CD14-positive monocyte (primary cell): Measurements from ENCODE around the gene ITGB6. TPM values are rescaled to one million over a fixed set of nuclear protein-coding genes. Genes with fewer than 3 reads are reported as not detected.

Experiments used
- DNase-seq, 3 donors: peaks; one replicate each; pipeline ENCODE4 v3.0.0-alpha.2; 2011 to 2022
- H2AFZ ChIP-seq: 2 replicates; pipeline ENCODE4 v1.6.0; 2012; ENCODE audit warnings: mild to moderate bottlenecking, low read depth, low read length, inconsistent platforms; ENCODE audit not compliant: insufficient read depth, poor library complexity, severe bottlenecking
- H3K27ac ChIP-seq, 2 donors: 1 replicate in 1 of 2; 2 replicates in 1 of 2; pipeline ENCODE4 v1.5.1; 2012 to 2013; ENCODE audit warnings: low read length in 2 of 2, control low read depth in 1 of 2, inconsistent platforms in 1 of 2, low read depth in 1 of 2, mild to moderate bottlenecking in 1 of 2
- H3K27me3 ChIP-seq, 2 donors: one replicate each; pipeline versions ENCODE4 v1.6.0 to v1.6.1; 2011 to 2013; ENCODE audit warnings: low read length in 2 of 2; ENCODE audit not compliant: control insufficient read depth in 2 of 2, insufficient read depth in 2 of 2
- H3K36me3 ChIP-seq, 2 donors: replicated peaks in 1 of 2; 1 replicate in 1 of 2; 2 replicates in 1 of 2; pipeline versions ENCODE4 v1.5.1 to v1.6.1; 2012 to 2013; ENCODE audit warnings: low read length in 2 of 2, control low read depth in 1 of 2, inconsistent platforms in 1 of 2, mild to moderate bottlenecking in 1 of 2; ENCODE audit not compliant: insufficient read depth in 2 of 2, control insufficient read depth in 1 of 2
- H3K4me1 ChIP-seq, 2 donors: 1 replicate in 1 of 2; 2 replicates in 1 of 2; pipeline versions ENCODE4 v1.5.1 to v1.6.1; 2012 to 2013; ENCODE audit warnings: low read length in 2 of 2, control low read depth in 1 of 2, inconsistent platforms in 1 of 2, mild to moderate bottlenecking in 1 of 2, moderate library complexity in 1 of 2; ENCODE audit not compliant: insufficient read depth in 2 of 2, control insufficient read depth in 1 of 2
- H3K4me2 ChIP-seq: replicated peaks from 2 replicates; pipeline ENCODE3; 2012; ENCODE audit warnings: low read length, moderate library complexity, mild to moderate bottlenecking; ENCODE audit not compliant: poor library complexity, severe bottlenecking; ENCODE audit errors: extremely low read depth
- H3K4me3 ChIP-seq, 3 experiments: fragments of 200-600 bp in 1 of 3; sonication (generic) in 1 of 3; replicated peaks in 1 of 3; 1 replicate in 2 of 3; 2 replicates in 1 of 3; pipeline ENCODE4 v1.5.1; 2011 to 2013; ENCODE audit warnings: low read length in 3 of 3, mild to moderate bottlenecking in 3 of 3, control low read depth in 2 of 3, low read depth in 2 of 3, inconsistent platforms in 1 of 3, moderate library complexity in 1 of 3
- H3K79me2 ChIP-seq: 2 replicates; pipeline ENCODE4 v1.6.0; 2012; ENCODE audit warnings: mild to moderate bottlenecking, control low read depth, inconsistent platforms, low read length, moderate library complexity; ENCODE audit not compliant: insufficient read depth
- H3K9ac ChIP-seq: 2 replicates; pipeline ENCODE4 v1.6.0; 2017; ENCODE audit warnings: low read length, mild to moderate bottlenecking; ENCODE audit not compliant: insufficient read depth, poor library complexity, severe bottlenecking
- H3K9me3 ChIP-seq, 2 donors: replicated peaks in 1 of 2; 1 replicate in 1 of 2; 2 replicates in 1 of 2; pipeline versions ENCODE4 v1.5.1 to v1.6.1; 2012 to 2013; ENCODE audit warnings: low read length in 2 of 2, control low read depth in 1 of 2; ENCODE audit not compliant: control insufficient read depth in 1 of 2, insufficient read depth in 1 of 2
- H4K20me1 ChIP-seq: 2 replicates; pipeline ENCODE4 v1.6.0; 2012; ENCODE audit warnings: mild to moderate bottlenecking, low read length, control low read depth, moderate library complexity; ENCODE audit not compliant: insufficient read depth
- H3K27ac Mint-ChIP-seq, 7 donors: one replicate each; pipeline ENCODE4 v1.8.0; 2020; ENCODE audit warnings: mild to moderate bottlenecking in 7 of 7, mixed read lengths in 7 of 7, moderate library complexity in 6 of 7, inconsistent platforms in 2 of 7
- H3K27me3 Mint-ChIP-seq, 3 donors: one replicate each; pipeline ENCODE4 v1.8.0; 2021 to 2022; ENCODE audit warnings: low read depth in 3 of 3, mild to moderate bottlenecking in 3 of 3, mixed read lengths in 3 of 3, moderate library complexity in 3 of 3, inconsistent platforms in 1 of 3
- H3K36me3 Mint-ChIP-seq, 2 donors: one replicate each; pipeline ENCODE4 v1.8.0; 2020; ENCODE audit warnings: mixed read lengths in 2 of 2, inconsistent platforms in 1 of 2, mild to moderate bottlenecking in 1 of 2
- H3K4me1 Mint-ChIP-seq: one replicate; pipeline ENCODE4 v1.8.0; 2020; ENCODE audit warnings: mild to moderate bottlenecking, mixed read lengths
- H3K4me3 Mint-ChIP-seq, 2 donors: one replicate each; pipeline ENCODE4 v1.8.0; 2020; ENCODE audit warnings: mild to moderate bottlenecking in 2 of 2, mixed read lengths in 2 of 2, moderate library complexity in 1 of 2
- H3K9me3 Mint-ChIP-seq, 7 donors: one replicate each; pipeline ENCODE4 v1.8.0; 2020 to 2022; ENCODE audit warnings: mixed read lengths in 7 of 7, mild to moderate bottlenecking in 6 of 7, moderate library complexity in 6 of 7, inconsistent platforms in 2 of 7
- CTCF ChIP-seq: fragments of 200-600 bp; IDR thresholded peaks from one replicate; pipeline ENCODE4 v1.8.0; 2022; ENCODE audit warnings: antibody characterized with exemption, mild to moderate bottlenecking
- WGBS: methylation state at CpG from one replicate; pipeline ENCODE4 v1.1.5; 2013; ENCODE audit warnings: missing lambda C conversion rate; ENCODE audit not compliant: insufficient coverage; 5-methylcytosine and 5-hydroxymethylcytosine counted together
- intact Hi-C, 2 donors: fragments of 100-400 bp; cut with micrococcal nuclease; formaldehyde crosslinking; loops; one replicate each; pipeline versions ENCODE4 v1.15.0 to v1.15.1; 2023
- polyA plus RNA-seq, 3 donors: library from polyadenylated mRNA; depleted of rRNA in 1 of 3; unstranded in 2 of 3; stranded (reverse) in 1 of 3; fragments of 300-500 nt in 2 of 3; fragments of >200 nt in 1 of 3; fragmentation: Illumina TruSeq in 2 of 3; gene quantifications; 1 replicate in 2 of 3; 2 replicates in 1 of 3; pipeline ENCODE4 v1.2.3, GENCODE V29; 2012 to 2021

Gene ITGB6
- polyA plus RNA-seq, 3 donors = not detected

- TF ChIP-seq CTCF = no peak
- Mint-ChIP-seq H3K36me3 (no peaks in the 10 kb centered on the region), H3K27ac (peak overlapping the region in 1 of 7 donors; percentile 47), H3K9me3 (no peaks in the 10 kb centered on the region), H3K4me1 (peaks cover 2% of the 10 kb centered on the region), H3K4me3 (no peak overlapping the region), H3K27me3 (peaks cover 0 to 2% (median 0%) of the 10 kb centered on the region in 3 donors)
- intact Hi-C loops = no loop called here
- Histone ChIP-seq H2AFZ (no peak overlapping the region), H3K36me3 (no peaks in the 10 kb centered on the region), H3K4me2 (no peak overlapping the region), H3K27ac (no peak overlapping the region), H3K9ac (no peak overlapping the region), H3K4me3 (no peak overlapping the region), H3K79me2 (no peaks in the 10 kb centered on the region), H3K4me1 (no peaks in the 10 kb centered on the region), H3K27me3 (no peaks in the 10 kb centered on the region), H3K9me3 (no peaks in the 10 kb centered on the region), H4K20me1 (no peaks in the 10 kb centered on the region)
- no peak for DNase-seq
- 80% methylated on average over 2 of the region's 3 CpGs for WGBS
These were observed 23.5 kb upstream of the ITGB6 start for GRCh38 chr2:160223560-160223959.

GRCh38 chr2:160222546-160223283, 22.6 kb upstream of the ITGB6 start:
- Mint-ChIP-seq H3K4me1 (peaks cover 2% of the 10 kb centered on the region), H3K27me3 (peaks cover 0 to 2% (median 0%) of the 10 kb centered on the region in 3 donors), H3K27ac (no peak overlapping the region), H3K9me3 (no peaks in the 10 kb centered on the region), H3K4me3 (no peak overlapping the region), H3K36me3 (no peaks in the 10 kb centered on the region)
- Histone ChIP-seq H3K9ac (no peak overlapping the region), H3K27ac (no peak overlapping the region), H2AFZ (no peak overlapping the region), H3K27me3 (no peaks in the 10 kb centered on the region), H4K20me1 (no peaks in the 10 kb centered on the region), H3K36me3 (no peaks in the 10 kb centered on the region), H3K79me2 (no peaks in the 10 kb centered on the region), H3K4me2 (no peak overlapping the region), H3K4me3 (no peak overlapping the region), H3K9me3 (no peaks in the 10 kb centered on the region), H3K4me1 (no peaks in the 10 kb centered on the region)
- WGBS = 83% methylated on average over 5 of the region's 7 CpGs
- DNase-seq = no peak
- TF ChIP-seq CTCF = no peak
- intact Hi-C loops = no loop called here
